ENCODE data around the gene CALU.

Gene CALU

GRCh38 chr7:128725531-128725930 is 13.6 kb upstream of the CALU start:
- DNase-seq (ENCODE audit: low read depth in 2 of 2) = no peak

GRCh38 chr7:128726059-128726736 is 13.0 kb upstream of the CALU start:
- DNase-seq (ENCODE audit: low read depth in 2 of 2) = no peak

- no peak for DNase-seq (ENCODE audit: low read depth in 2 of 2)
Observed at GRCh38 chr7:128726737-128727072, 12.5 kb upstream of the CALU start.

GRCh38 chr7:128727239-128727638 is 11.9 kb upstream of the CALU start:
- DNase-seq (ENCODE audit: low read depth in 2 of 2) = no peak

GRCh38 chr7:128728598-128728997 is 10.6 kb upstream of the CALU start:
- no peak for DNase-seq (ENCODE audit: low read depth in 2 of 2)

- no peak for DNase-seq (ENCODE audit: low read depth in 2 of 2)
Observed at GRCh38 chr7:128729494-128729893, 9.7 kb upstream of the CALU start.

GRCh38 chr7:128731184-128731583 is 8.0 kb upstream of the CALU start:
- DNase-seq (ENCODE audit: low read depth in 2 of 2) = no peak

GRCh38 chr7:128732521-128733277 is 6.5 kb upstream of the CALU start:
- DNase-seq (ENCODE audit: low read depth in 2 of 2) = no peak

- DNase-seq (ENCODE audit: low read depth in 2 of 2) = no peak
Observed at GRCh38 chr7:128733278-128733645, 5.9 kb upstream of the CALU start.

GRCh38 chr7:128734890-128735289 is 4.3 kb upstream of the CALU start:
- DNase-seq (ENCODE audit: low read depth in 2 of 2) = no peak

- no peak for DNase-seq (ENCODE audit: low read depth in 2 of 2)
Observed at GRCh38 chr7:128735436-128735835, 3.7 kb upstream of the CALU start.

- DNase-seq (ENCODE audit: low read depth in 2 of 2) = no peak
Observed at GRCh38 chr7:128737441-128737840, 1.7 kb upstream of the CALU start.

GRCh38 chr7:128737867-128738385 is 1.2 kb upstream of the CALU start:
- no peak for DNase-seq (ENCODE audit: low read depth in 2 of 2)

- no peak for DNase-seq (ENCODE audit: low read depth in 2 of 2)
Observed at GRCh38 chr7:128738570-128739047, 550 bp upstream of the CALU start.

GRCh38 chr7:128739990-128740682 is 977 bp downstream of the CALU start:
- no peak for DNase-seq (ENCODE audit: low read depth in 2 of 2)

GRCh38 chr7:128740996-128741395 is 1.8 kb downstream of the CALU start:
- DNase-seq (ENCODE audit: low read depth in 2 of 2) = no peak

GRCh38 chr7:128741491-128741890 is 2.3 kb downstream of the CALU start:
- no peak for DNase-seq (ENCODE audit: low read depth in 2 of 2)

- DNase-seq (ENCODE audit: low read depth in 2 of 2) = no peak
Observed at GRCh38 chr7:128742206-128742605, 3.0 kb downstream of the CALU start.

- DNase-seq (ENCODE audit: low read depth in 2 of 2) = no peak
Observed at GRCh38 chr7:128743112-128743772, 4.1 kb downstream of the CALU start.

GRCh38 chr7:128744366-128744905 is 5.3 kb downstream of the CALU start:
- DNase-seq (ENCODE audit: low read depth in 2 of 2) = no peak

GRCh38 chr7:128745706-128746105 is 6.5 kb downstream of the CALU start:
- no peak for DNase-seq (ENCODE audit: low read depth in 2 of 2)

Data from stimulated activated CD4-positive, alpha-beta T cell treated with anti-CD3 and anti-CD28 coated beads, Interleukin-1b, Interleukin-23, amount 100 ng/mL, for 1 hour (primary cell).